Activated naive CD4-positive, alpha-beta T cell treated with anti-CD3 and anti-CD28 coated beads, Interleukin-2, amount 10 ng/mL, durations not matched to agents 7 days and 5 days (primary cell): ENCODE results near the gene CORO2B.

Source experiments
- CTCF ChIA-PET: fragments of 350-600 bp; sonication (Branson Sonifier 250); formaldehyde crosslinking; loops from one replicate; lab custom pipeline; 2021; ENCODE audit warnings: antibody characterized with exemption; lab: Charles Lee
- DNase-seq: peaks from one replicate; pipeline ENCODE4 v3.0.0-alpha.2; 2020
- H3K27ac Mint-ChIP-seq: one replicate; pipeline ENCODE4 v1.8.0; 2021; ENCODE audit warnings: mild to moderate bottlenecking, moderate library complexity, mixed read lengths
- H3K27me3 Mint-ChIP-seq: one replicate; pipeline ENCODE4 v1.8.0; 2021; ENCODE audit warnings: mild to moderate bottlenecking, mixed read lengths
- H3K36me3 Mint-ChIP-seq: one replicate; pipeline ENCODE4 v1.8.0; 2021; ENCODE audit warnings: mixed read lengths
- H3K4me1 Mint-ChIP-seq: one replicate; pipeline ENCODE4 v1.8.0; 2021; ENCODE audit warnings: mixed read lengths
- H3K4me3 Mint-ChIP-seq: one replicate; pipeline ENCODE4 v1.8.0; 2021; ENCODE audit warnings: mild to moderate bottlenecking, moderate library complexity, mixed read lengths
- H3K9me3 Mint-ChIP-seq: one replicate; pipeline ENCODE4 v1.8.0; 2021; ENCODE audit warnings: mixed read lengths

CORO2B gene

DNA sequence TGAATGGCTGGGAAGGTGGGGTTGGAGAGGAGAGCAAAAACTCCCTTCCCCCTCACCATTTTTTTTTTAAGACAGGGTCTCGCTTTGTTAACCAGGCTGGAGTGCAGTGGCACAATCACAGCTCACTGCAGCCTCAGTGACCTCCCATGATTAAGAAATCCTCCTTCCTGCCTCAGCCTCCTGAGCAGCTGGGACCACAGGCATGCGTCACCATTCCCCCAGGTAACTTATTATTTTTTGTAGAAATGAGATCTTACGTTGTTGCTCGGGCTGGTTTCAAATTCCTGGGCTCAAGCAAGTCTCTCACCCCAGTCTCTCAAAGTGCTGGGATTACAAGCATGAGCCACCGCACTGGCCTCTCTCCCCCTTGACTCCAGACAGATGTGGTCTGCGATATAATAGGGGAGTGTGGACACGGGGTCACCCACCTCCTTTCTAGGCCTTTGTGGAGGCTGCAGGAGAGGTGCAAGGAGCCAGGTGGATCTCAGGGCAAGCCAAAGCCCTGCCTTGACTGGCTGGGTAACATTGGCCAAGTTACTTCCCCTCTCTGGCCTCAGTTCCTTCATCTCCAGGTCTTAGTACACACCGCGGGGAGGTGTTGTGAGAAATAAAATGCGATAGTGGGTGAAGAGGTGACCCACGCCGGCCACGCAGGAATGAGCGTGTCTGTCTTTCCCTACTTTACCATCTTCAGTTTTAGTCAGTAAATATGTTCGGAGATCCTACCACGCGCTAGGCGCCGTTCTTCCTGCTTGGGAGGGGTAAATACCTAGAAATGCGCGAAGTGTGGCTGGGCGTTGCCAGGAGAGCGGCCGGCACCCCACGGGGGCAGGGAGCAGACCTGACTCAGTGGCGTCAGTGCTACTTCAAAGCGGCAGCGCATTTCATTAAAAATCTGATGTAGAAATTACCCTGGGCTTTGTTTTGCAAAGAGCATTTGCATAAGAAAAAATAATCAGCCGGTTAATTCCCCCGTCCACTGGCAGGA lies 20.2 kb upstream of the CORO2B start:
- H3K27ac Mint-ChIP-seq, result no peak overlapping the region
- CTCF ChIA-PET, result interaction anchor here (0.8 to 3.6 kb wide), 20 partner anchors 8 to 367 kb away, joined by 3 to 49 read pairs (median 6); no protein-coding TSS in a partner anchor

GRCh38 chr15:68559345-68560310 lies 19.2 kb upstream of the CORO2B start:
- H3K27me3 Mint-ChIP-seq, result peaks cover 81% of the 10 kb centered on the region
- H3K4me1 Mint-ChIP-seq, result peaks cover 25% of the 10 kb centered on the region
- DNase-seq, result peak; percentile 76
- no peaks in the 10 kb centered on the region for H3K9me3 Mint-ChIP-seq
- H3K4me3 Mint-ChIP-seq, result peak overlapping the region; percentile 60
- H3K36me3 Mint-ChIP-seq, result no peaks in the 10 kb centered on the region
- CTCF ChIA-PET, result interaction anchor here (0.7 to 3.6 kb wide), 22 partner anchors 9 to 1903 kb away, joined by 3 to 49 read pairs (median 4); no protein-coding TSS in a partner anchor
- no peak overlapping the region for H3K27ac Mint-ChIP-seq

More for the DNA sequence above, 20.2 kb upstream of the CORO2B start:
- no peaks in the 10 kb centered on the region for H3K36me3 Mint-ChIP-seq
- H3K4me1 Mint-ChIP-seq, result peaks cover 25% of the 10 kb centered on the region
- peak overlapping the region; percentile 60 for H3K4me3 Mint-ChIP-seq
- no peaks in the 10 kb centered on the region for H3K9me3 Mint-ChIP-seq
- DNase-seq, result peak; percentile 26
- peaks cover 79% of the 10 kb centered on the region for H3K27me3 Mint-ChIP-seq

DNA sequence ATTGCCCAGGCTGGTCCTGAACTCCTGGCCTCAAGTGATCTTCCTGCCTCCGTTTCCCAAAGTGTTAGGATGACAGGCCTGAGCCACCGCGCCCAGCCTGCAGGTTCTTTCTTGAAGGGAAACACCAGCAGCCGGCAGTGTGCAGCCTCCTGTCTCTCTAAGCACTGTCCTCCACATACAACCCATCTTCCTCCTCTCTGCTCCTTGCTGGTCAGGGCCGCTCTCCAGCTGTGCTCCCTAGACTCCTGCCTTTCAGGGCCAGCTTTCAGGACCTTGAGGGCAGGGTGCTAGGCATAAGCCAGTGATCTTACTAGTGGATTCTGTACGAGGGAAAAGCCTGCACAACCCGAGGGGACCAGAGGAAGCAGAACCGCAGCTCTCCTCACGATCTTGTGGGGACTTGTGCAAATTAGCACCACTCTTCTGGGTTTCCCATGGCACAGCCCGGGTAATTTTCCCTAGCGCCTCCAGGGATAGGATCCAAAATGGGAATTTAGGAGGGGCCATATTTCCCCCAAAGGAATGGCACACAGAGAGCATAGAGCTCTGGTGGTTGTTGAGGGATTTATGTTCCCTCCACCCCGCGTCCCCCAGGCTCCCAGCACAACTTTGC lies 18.2 kb upstream of the CORO2B start:
- no peaks in the 10 kb centered on the region for H3K36me3 Mint-ChIP-seq
- no peak overlapping the region for H3K4me3 Mint-ChIP-seq
- H3K9me3 Mint-ChIP-seq, result no peaks in the 10 kb centered on the region
- H3K27ac Mint-ChIP-seq, result no peak overlapping the region
- no peak for DNase-seq
- CTCF ChIA-PET, result interaction anchor here (0.7 to 3.6 kb wide), 16 partner anchors 10 to 364 kb away, joined by 3 to 49 read pairs (median 6); no protein-coding TSS in a partner anchor
- peaks cover 25% of the 10 kb centered on the region for H3K4me1 Mint-ChIP-seq
- H3K27me3 Mint-ChIP-seq, result peaks cover 76% of the 10 kb centered on the region

GRCh38 chr15:68561171-68561900 lies 17.5 kb upstream of the CORO2B start:
- H3K4me3 Mint-ChIP-seq, result no peak overlapping the region
- H3K27ac Mint-ChIP-seq, result no peak overlapping the region
- peaks cover 81% of the 10 kb centered on the region for H3K27me3 Mint-ChIP-seq
- peaks cover 25% of the 10 kb centered on the region for H3K4me1 Mint-ChIP-seq
- no peaks in the 10 kb centered on the region for H3K9me3 Mint-ChIP-seq
- DNase-seq, result no peak
- no peaks in the 10 kb centered on the region for H3K36me3 Mint-ChIP-seq
- CTCF ChIA-PET, result interaction anchor here (0.7 to 3.6 kb wide), 11 partner anchors 9 to 363 kb away, joined by 3 to 49 read pairs (median 8); no protein-coding TSS in a partner anchor

- DNase-seq, result no peak
- H3K4me1 Mint-ChIP-seq, result peaks cover 25% of the 10 kb centered on the region
- no peak overlapping the region for H3K4me3 Mint-ChIP-seq
- H3K36me3 Mint-ChIP-seq, result no peaks in the 10 kb centered on the region
- CTCF ChIA-PET, result interaction anchor here (1.1 to 3.6 kb wide), 4 partner anchors 8 to 113 kb away, joined by 3 to 49 read pairs (median 16); no protein-coding TSS in a partner anchor
- no peak overlapping the region for H3K27ac Mint-ChIP-seq
- H3K27me3 Mint-ChIP-seq, result peaks cover 79% of the 10 kb centered on the region
- H3K9me3 Mint-ChIP-seq, result no peaks in the 10 kb centered on the region
Measured at GRCh38 chr15:68561901-68562300, 16.9 kb upstream of the CORO2B start.

DNA sequence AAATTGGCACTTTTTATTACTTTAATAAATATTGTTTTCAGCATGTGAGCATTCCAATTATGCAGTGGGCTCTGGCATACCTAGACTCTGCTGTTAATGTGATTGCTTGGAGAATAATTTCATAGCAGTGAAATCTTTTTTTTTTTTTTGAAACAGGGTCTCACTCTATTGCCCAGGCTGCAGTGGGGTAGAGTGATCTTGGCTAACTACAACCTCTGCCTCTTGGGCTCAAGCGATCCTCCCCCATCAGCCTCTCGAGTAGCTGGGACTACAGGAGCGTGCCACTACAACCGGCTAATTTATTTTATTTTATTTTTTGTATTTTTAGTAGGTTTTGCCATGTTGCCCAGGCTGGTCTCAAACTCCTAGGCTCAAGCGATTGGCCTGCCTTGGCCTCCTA lies 14.6 kb upstream of the CORO2B start:
- no peaks in the 10 kb centered on the region for H3K9me3 Mint-ChIP-seq
- peaks cover 15% of the 10 kb centered on the region for H3K4me1 Mint-ChIP-seq
- H3K4me3 Mint-ChIP-seq, result no peak overlapping the region
- H3K27ac Mint-ChIP-seq, result no peak overlapping the region
- peaks cover 66% of the 10 kb centered on the region for H3K27me3 Mint-ChIP-seq
- CTCF ChIA-PET, result interaction anchor here (1.5 to 1.7 kb wide), 3 partner anchors 14 to 311 kb away, joined by 3 to 6 read pairs (median 3); no protein-coding TSS in a partner anchor
- DNase-seq, result no peak
- H3K36me3 Mint-ChIP-seq, result no peaks in the 10 kb centered on the region

GRCh38 chr15:68565234-68565633 lies 13.6 kb upstream of the CORO2B start:
- CTCF ChIA-PET, result interaction anchor here (1.1 kb wide), 1 partner anchor 259 kb away, joined by 4 read pairs; no protein-coding TSS in a partner anchor
- no peak for DNase-seq
- H3K4me3 Mint-ChIP-seq, result no peak overlapping the region
- no peaks in the 10 kb centered on the region for H3K36me3 Mint-ChIP-seq
- no peaks in the 10 kb centered on the region for H3K9me3 Mint-ChIP-seq
- H3K27ac Mint-ChIP-seq, result no peak overlapping the region
- peaks cover 62% of the 10 kb centered on the region for H3K27me3 Mint-ChIP-seq
- H3K4me1 Mint-ChIP-seq, result peaks cover 5% of the 10 kb centered on the region

GRCh38 chr15:68565726-68566125 lies 13.1 kb upstream of the CORO2B start:
- no peak for DNase-seq
- Mint-ChIP-seq H3K4me3 (no peak overlapping the region), H3K27ac (no peak overlapping the region), H3K36me3 (no peaks in the 10 kb centered on the region), H3K9me3 (no peaks in the 10 kb centered on the region), H3K4me1 (no peaks in the 10 kb centered on the region), H3K27me3 (peaks cover 61% of the 10 kb centered on the region)
- CTCF ChIA-PET, result no interaction called here

DNA sequence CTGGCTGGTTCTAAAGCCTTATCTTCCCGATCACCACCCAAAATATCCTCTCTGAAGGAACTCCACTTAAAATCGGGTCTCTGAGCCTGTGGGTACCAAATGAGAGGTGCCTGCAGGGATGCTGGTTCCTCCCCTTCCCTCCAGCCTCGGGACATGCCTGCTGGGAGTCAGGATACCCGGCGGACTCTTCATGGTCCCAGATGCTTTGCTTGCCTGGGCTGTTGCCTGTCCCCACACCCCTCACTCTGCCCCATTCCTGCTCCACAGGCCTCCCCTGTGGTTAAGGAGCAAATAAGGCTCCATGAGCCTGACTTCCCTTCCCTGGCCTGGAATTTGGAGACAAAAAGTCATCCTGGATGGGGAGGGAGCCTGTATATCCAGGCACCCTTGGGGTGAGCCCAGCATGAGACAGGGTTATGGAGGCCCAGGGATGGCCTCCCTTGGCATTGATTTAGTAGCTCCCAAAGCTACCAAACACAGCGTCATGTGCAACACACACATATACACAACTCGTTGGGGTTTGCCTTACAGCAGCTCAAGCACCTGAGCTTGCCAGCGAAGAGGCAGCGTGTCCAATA lies 12.3 kb upstream of the CORO2B start:
- peaks cover 54% of the 10 kb centered on the region for H3K27me3 Mint-ChIP-seq
- CTCF ChIA-PET, result no interaction called here
- no peak for DNase-seq
- no peaks in the 10 kb centered on the region for H3K36me3 Mint-ChIP-seq
- no peak overlapping the region for H3K4me3 Mint-ChIP-seq
- H3K27ac Mint-ChIP-seq, result no peak overlapping the region
- H3K9me3 Mint-ChIP-seq, result no peaks in the 10 kb centered on the region
- H3K4me1 Mint-ChIP-seq, result no peaks in the 10 kb centered on the region

DNA sequence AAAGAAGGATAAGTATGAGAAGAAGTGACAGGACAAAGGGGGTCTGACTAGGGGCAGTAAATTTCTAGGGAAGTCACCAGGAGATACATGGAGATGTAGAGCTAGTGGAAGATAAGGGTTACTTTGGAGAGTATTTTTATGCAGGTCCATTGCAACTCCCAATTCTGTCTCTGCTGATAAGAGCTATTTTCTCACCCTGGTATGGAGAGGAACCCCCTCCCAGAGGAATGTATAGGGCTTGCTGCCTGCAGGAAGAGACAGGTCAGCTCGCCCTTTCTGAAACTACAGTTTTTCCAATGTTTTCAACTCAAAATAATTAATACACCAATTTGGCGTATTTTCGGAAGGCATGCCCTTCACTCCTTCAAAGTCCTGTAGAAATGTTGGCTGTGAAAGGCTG lies 11.4 kb upstream of the CORO2B start:
- Mint-ChIP-seq H3K27me3 (peaks cover 53% of the 10 kb centered on the region), H3K27ac (no peak overlapping the region), H3K4me3 (no peak overlapping the region), H3K9me3 (no peaks in the 10 kb centered on the region), H3K4me1 (no peaks in the 10 kb centered on the region), H3K36me3 (no peaks in the 10 kb centered on the region)
- DNase-seq, result no peak
- CTCF ChIA-PET, result no interaction called here

- Mint-ChIP-seq H3K27ac (no peak overlapping the region), H3K36me3 (no peaks in the 10 kb centered on the region), H3K4me1 (no peaks in the 10 kb centered on the region), H3K4me3 (no peak overlapping the region), H3K27me3 (peaks cover 68% of the 10 kb centered on the region), H3K9me3 (no peaks in the 10 kb centered on the region)
- CTCF ChIA-PET, result interaction anchor here (0.7 to 1.2 kb wide), 3 partner anchors 10 to 318 kb away, joined by 3 read pairs; no protein-coding TSS in a partner anchor
- DNase-seq, result no peak
Measured at GRCh38 chr15:68570974-68571373, 7.8 kb upstream of the CORO2B start.

- H3K27me3 Mint-ChIP-seq, result peaks cover 69% of the 10 kb centered on the region
- no peaks in the 10 kb centered on the region for H3K9me3 Mint-ChIP-seq
- no peak overlapping the region for H3K4me3 Mint-ChIP-seq
- no peaks in the 10 kb centered on the region for H3K36me3 Mint-ChIP-seq
- H3K4me1 Mint-ChIP-seq, result no peaks in the 10 kb centered on the region
- DNase-seq, result no peak
- no peak overlapping the region for H3K27ac Mint-ChIP-seq
- CTCF ChIA-PET, result interaction anchor here (0.6 to 1.4 kb wide), 4 partner anchors 17 to 319 kb away, joined by 3 to 4 read pairs (median 3); no protein-coding TSS in a partner anchor
Measured at GRCh38 chr15:68571582-68571981, 7.2 kb upstream of the CORO2B start.
